Measurements from ENCODE around the gene MAL.
A peak's percentile ranks its signal among the peaks of the same experiment; 100 is the strongest.

The MAL gene

DNA sequence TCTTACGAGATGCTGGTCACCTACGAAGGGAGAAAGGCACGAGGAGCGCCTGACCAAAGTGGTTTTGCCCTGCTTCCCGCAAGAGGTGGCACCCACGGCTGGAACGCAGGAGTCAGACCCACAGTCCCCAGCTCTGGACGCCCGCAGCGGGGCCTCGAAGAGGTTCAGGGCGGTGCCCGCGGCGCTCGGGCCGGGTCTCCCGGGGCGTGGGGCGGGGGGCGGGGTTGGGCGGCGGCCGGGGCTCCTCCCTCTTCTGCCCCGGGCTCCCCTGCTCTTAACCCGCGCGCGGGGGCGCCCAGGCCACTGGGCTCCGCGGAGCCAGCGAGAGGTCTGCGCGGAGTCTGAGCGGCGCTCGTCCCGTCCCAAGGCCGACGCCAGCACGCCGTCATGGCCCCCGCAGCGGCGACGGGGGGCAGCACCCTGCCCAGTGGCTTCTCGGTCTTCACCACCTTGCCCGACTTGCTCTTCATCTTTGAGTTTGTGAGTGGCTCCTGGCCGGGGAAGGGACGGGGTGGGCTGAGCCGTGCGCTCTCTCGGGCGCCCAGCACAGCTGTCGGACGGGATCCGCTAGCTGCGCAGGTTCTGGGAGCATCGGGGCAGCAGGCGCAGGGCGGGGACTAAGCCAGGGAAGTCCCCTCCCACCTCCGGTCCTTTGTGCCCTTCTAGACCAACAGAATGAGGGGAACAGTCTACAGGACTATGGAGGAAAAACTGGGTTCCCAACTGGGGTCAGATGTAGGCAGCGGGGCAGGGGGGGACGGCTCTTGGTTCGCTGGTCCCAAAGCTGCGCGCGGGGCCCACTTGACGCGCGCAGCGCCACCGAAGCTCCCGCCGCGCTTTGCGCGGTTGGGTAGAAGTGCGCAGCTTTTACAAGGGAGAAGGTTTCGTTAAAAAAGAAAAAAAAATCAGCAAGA is at the start of gene MAL:
MAL (plus strand) TSS at position 303 of the 914 bp plus-strand sequence; CDS start at position 388, 85 bp downstream.
- DNase-seq: no peak

GRCh38 chr2:94977826-94978225 is 47.7 kb upstream of the MAL start:
- DNase-seq: no peak

- DNase-seq: no peak
These were observed 46.6 kb upstream of the MAL start for GRCh38 chr2:94978917-94979316.

- no peak for DNase-seq
These were observed 45.8 kb upstream of the MAL start for GRCh38 chr2:94979406-94980375.

DNA sequence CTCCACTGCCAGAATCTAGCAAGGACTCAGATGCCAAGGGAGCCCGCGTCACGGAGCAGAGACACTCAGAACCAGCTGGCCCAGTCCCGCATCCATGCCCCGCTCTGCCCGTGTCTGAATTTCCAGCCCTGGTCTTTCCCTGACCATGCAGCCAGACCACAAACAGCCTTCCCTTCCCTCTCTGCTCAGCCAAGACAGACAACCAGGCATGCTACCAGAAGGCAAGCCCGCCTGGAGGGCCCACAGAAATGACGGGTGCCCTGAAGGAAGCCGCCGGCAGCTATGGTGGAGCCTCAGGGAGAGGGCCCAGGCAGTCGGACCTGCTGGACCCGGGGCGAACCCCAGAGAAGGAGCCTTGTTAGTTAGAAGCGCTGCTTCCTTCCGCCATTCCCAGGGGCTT is 45.1 kb upstream of the MAL start:
- no peak for DNase-seq

DNA sequence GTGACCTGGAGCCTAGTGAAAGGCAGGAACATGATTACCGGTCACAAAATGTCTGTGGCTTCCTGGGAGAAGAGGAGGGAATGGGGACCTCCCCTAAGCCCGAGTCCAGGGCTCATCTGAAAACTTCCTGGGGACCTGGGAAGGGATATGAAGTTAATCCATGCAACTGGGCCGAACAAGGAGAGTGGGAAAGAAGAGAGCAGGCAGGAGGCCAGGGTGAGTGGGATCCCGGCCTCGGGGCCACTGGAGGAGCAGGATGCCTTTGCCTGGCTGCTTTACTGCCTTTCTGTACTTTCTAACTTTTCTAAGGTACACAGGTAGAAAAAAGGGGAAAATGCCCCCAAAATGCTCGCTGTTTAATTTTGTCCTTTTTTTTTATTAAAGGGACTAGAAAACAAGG is 43.4 kb upstream of the MAL start:
- DNase-seq: no peak

GRCh38 chr2:94982675-94983074 is 42.8 kb upstream of the MAL start:
- DNase-seq: no peak

DNA sequence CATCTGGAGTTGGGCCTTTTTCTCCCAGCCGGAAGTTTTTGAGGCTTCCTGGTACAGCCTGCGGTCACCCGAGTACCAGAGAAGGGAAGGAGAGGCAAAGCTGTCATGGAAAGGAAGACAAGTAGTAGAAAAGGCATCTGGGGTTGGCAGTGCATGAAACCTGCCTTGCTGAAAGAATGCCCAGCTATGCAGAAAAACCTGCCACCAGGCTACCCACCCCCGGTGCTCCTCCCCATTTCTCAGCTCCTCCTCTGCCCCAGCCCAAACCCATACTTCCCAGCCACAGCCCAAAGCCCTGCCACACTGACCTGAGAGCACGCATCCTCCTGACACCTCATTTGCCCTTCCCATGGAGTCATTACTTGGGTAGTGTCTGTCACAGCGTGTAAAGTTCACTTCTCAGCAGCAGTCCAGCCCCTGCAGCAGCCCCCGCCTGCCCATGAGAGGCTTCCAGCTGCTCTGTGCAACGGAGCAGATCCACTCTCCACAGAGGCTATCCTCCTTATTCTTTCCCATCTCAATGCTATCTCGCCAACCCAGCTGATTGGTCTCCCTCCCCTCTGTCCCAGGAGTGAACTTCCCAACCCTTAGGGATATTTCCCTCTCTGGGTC is 40.4 kb upstream of the MAL start:
- no peak for DNase-seq

GRCh38 chr2:94985636-94986035 is 39.9 kb upstream of the MAL start:
- DNase-seq: no peak

DNA sequence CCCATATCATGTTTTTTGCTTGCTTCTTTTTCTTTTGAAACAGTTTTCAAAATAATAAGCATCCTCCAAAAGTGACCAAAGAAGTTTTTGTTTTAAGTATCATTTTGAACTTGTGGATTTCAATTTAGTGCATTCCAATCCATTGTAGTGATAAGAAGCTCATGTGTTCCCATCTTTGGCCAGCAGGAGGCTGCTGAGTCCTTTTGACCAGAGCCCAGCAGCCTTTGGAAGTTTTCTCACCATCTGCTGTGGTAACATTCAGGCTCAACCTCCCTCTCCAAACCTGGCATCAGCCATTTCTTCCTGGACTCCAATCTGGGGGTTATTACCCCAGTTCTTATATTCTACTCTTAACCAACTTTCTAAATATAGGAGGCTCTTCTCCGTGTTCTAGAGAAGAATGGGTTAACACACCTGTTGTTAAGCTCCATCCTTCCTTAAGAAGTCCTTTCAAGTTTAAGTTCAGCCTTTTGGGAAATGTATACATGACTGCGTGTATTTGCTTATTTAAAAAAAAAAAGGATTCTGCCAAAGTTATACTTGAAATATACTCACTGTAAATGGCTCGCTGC is 39.0 kb upstream of the MAL start:
- peak; percentile 2 to 71 for DNase-seq

- no peak for DNase-seq
These were observed 38.2 kb upstream of the MAL start for GRCh38 chr2:94987074-94988020.

GRCh38 chr2:94990956-94991355 is 34.6 kb upstream of the MAL start:
- DNase-seq: no peak

DNA sequence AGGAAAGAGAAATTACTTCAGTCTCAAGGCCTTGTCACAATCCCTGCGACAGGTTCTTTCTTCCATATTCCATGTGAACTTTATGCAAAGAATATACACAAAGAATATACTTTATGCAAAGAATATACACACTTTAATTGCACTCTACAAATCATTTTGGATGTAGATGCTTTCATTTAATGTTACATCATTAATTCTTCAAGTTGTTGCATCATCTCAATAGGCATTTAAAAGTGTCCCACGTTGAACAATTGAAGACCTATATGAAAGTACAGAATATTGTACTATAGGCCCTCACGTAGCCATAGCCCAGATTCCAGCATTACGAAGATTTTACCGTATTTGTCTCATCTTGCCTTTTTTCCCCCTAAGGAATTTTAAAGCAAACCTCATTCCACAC is 33.1 kb upstream of the MAL start:
- DNase-seq: no peak

DNA sequence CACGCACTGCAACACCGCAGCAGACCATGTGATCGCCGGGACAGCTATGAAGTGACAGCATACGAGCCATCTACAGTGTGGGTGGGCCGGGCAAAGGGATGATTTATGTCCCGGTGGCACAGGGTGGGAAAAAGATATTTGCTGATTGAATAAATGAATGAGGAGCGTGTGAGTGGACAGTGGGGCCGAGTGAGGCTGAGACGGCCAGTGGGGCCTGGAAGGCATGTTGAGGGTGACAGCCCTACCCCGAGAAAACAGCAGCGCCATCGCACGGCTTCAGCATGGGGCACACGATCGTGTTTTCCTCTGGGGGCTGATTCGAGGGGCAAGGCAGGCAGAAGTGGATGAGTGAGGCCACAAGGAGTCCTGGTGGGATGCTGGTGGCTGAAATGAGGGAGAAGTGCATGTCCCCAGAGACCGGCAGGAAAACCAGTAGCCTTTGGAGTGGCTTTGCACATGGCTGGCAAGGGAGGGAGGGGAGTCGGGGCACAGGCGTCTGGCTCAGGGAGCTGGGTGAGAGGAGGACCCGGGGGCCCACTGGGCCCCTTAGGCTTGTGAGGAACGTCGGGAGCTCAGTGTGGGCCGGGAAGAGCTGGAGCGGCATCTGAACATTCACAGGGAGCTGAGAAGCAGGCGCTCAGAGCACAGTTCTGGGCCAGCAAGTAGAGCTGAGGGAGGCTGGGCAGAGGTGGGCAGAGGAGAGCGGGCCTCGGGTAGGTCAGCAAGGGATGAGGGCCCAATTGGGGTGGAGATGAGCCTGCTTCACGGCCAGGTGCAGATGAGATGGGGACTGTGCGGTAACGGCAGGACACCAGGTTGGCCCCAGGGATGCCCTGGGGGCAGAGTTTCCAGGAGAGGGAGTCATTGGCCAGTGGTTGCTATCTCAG is 32.1 kb upstream of the MAL start:
- DNase-seq: no peak

GRCh38 chr2:94994063-94994913 is 31.2 kb upstream of the MAL start:
- DNase-seq: no peak

DNA sequence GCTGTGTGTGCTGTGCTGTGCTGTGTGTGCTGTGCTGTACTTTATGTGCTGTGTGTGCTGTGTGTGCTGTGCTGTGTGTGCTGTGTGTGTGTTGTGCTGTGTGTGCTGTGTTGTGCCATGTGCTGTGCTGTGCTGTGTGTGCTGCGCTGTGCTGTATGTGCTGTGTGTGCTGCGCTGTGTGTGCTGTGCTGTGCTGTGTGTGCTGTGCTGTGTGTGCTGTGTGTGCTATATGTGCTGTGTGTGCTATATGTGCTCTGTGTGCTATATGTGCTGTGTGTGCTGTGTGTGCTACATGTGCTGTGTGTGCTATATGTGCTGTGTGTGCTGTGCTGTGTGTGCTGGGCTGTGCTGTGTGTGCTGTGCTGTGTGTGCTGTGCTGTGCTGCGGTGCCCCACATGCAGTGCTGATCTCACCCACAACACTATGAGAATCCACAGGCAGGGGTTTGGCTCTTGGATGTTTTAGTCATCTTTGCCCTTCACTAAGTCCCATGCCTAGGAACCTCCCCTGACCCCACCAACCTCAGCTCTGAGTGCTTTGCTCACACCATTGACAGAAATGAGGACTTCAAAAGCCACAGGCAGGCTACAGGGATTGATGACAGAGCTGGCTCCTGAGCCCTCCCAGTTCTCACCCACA is 30.5 kb upstream of the MAL start:
- DNase-seq: no peak

GRCh38 chr2:94995553-94996304 is 29.8 kb upstream of the MAL start:
- no peak for DNase-seq

Measured in NCI-H446 (cell line).